OCI-LY1 (cell line): ENCODE results near the gene MORN5.

ENCODE experiments used
- H2AFZ ChIP-seq: fragments of 200-600 bp; sonication (generic), shearing (Covaris generic); 2 replicates; pipeline ENCODE4 v1.6.0; 2014; ENCODE audit warnings: antibody characterized with exemption, mild to moderate bottlenecking, low read length
- H3F3A ChIP-seq: fragments of 200-600 bp; sonication (generic), shearing (Covaris generic); 2 replicates; pipeline ENCODE4 v1.6.0; 2014; ENCODE audit warnings: mild to moderate bottlenecking, antibody characterized with exemption, low read length, moderate library complexity; ENCODE audit not compliant: insufficient read depth
- H3K27ac ChIP-seq: fragments of 200-600 bp; sonication (generic); 2 replicates; pipeline ENCODE4 v1.5.1; 2014; ENCODE audit warnings: low read length, mixed run types, mild to moderate bottlenecking, low read depth; ENCODE audit not compliant: poor library complexity, severe bottlenecking
- H3K27me3 ChIP-seq: fragments of 200-600 bp; sonication (generic); 2 replicates; pipeline ENCODE4 v1.6.0; 2014; ENCODE audit warnings: antibody characterized with exemption, mild to moderate bottlenecking, low read length, moderate library complexity; ENCODE audit not compliant: insufficient read depth
- H3K36me3 ChIP-seq: fragments of 200-600 bp; sonication (generic); 2 replicates; pipeline ENCODE4 v1.6.1; 2014; ENCODE audit warnings: mild to moderate bottlenecking, antibody characterized with exemption, low read length, moderate library complexity, mixed read lengths; ENCODE audit not compliant: insufficient read depth
- H3K4me1 ChIP-seq: fragments of 200-600 bp; sonication (generic); 2 replicates; pipeline ENCODE4 v1.5.1; 2014; ENCODE audit warnings: mild to moderate bottlenecking, low read length, moderate library complexity; ENCODE audit not compliant: insufficient read depth, severe bottlenecking
- H3K4me2 ChIP-seq: fragments of 200-600 bp; sonication (generic), shearing (Covaris generic); 2 replicates; pipeline ENCODE4 v1.6.1; 2014; ENCODE audit warnings: low read length
- H3K4me3 ChIP-seq: fragments of 200-600 bp; sonication (generic); 2 replicates; pipeline ENCODE4 v1.5.1; 2014; ENCODE audit warnings: low read length, low read depth, mild to moderate bottlenecking, mixed read lengths; ENCODE audit not compliant: poor library complexity, severe bottlenecking
- H3K79me2 ChIP-seq: fragments of 200-600 bp; shearing (Covaris generic); 2 replicates; pipeline ENCODE4 v1.6.1; 2016; ENCODE audit warnings: mixed run types, low read length, mixed read lengths; ENCODE audit not compliant: insufficient read depth
- H3K9ac ChIP-seq: fragments of 200-600 bp; sonication (generic), shearing (Covaris generic); 2 replicates; pipeline ENCODE4 v1.6.1; 2014; ENCODE audit warnings: mild to moderate bottlenecking, low read length, mixed read lengths
- H3K9me2 ChIP-seq: fragments of 200-600 bp; sonication (generic), shearing (Covaris generic); 2 replicates; pipeline ENCODE4 v1.6.1; 2014; ENCODE audit warnings: low read depth, mild to moderate bottlenecking, low read length, mixed read lengths
- H3K9me3 ChIP-seq: fragments of 200-600 bp; shearing (Covaris generic); 2 replicates; pipeline ENCODE4 v1.6.1; 2014; ENCODE audit warnings: low read length, mixed read lengths
- H4K20me1 ChIP-seq: fragments of 200-600 bp; sonication (generic), shearing (Covaris generic); 2 replicates; pipeline ENCODE4 v1.6.0; 2016; ENCODE audit warnings: mild to moderate bottlenecking, low read length; ENCODE audit not compliant: insufficient read depth
- CTCF ChIP-seq: fragments of 200-600 bp; sonication (generic), shearing (Covaris generic); IDR thresholded peaks from 2 replicates; pipeline ENCODE4 v1.5.1; 2017; ENCODE audit warnings: mild to moderate bottlenecking, antibody characterized with exemption, low read length, moderate library complexity, mixed read lengths
- EZH2 ChIP-seq: fragments of 200-600 bp; sonication (generic), shearing (Covaris generic); IDR thresholded peaks from 2 replicates; pipeline ENCODE4 v1.8.0; 2017; ENCODE audit warnings: borderline replicate concordance, mixed run types, mild to moderate bottlenecking, antibody characterized with exemption, low read length, moderate library complexity, mixed read lengths

Gene MORN5

GRCh38 chr9:122192914-122193525 is 33.3 kb downstream of the MORN5 start:
- H3F3A ChIP-seq, result no peaks in the 10 kb centered on the region
- H3K9me3 ChIP-seq, result no peaks in the 10 kb centered on the region
- TF ChIP-seq EZH2 (no peak), CTCF (no peak)
- H3K9me2 ChIP-seq, result no peaks in the 10 kb centered on the region
- no peak overlapping the region for H2AFZ ChIP-seq
- H4K20me1 ChIP-seq, result no peaks in the 10 kb centered on the region
- no peak overlapping the region for H3K27ac ChIP-seq
- H3K4me1 ChIP-seq, result no peaks in the 10 kb centered on the region
- no peak overlapping the region for H3K9ac ChIP-seq
- no peak overlapping the region for H3K4me3 ChIP-seq
- no peaks in the 10 kb centered on the region for H3K27me3 ChIP-seq
- H3K79me2 ChIP-seq, result no peaks in the 10 kb centered on the region
- H3K4me2 ChIP-seq, result no peak overlapping the region
- H3K36me3 ChIP-seq, result no peaks in the 10 kb centered on the region

- Histone ChIP-seq H3K9ac (no peak overlapping the region), H3K27me3 (no peaks in the 10 kb centered on the region), H3K9me2 (no peaks in the 10 kb centered on the region), H3K36me3 (no peaks in the 10 kb centered on the region), H3K79me2 (no peaks in the 10 kb centered on the region), H2AFZ (no peak overlapping the region), H3K9me3 (no peaks in the 10 kb centered on the region), H4K20me1 (no peaks in the 10 kb centered on the region), H3F3A (no peaks in the 10 kb centered on the region), H3K4me2 (no peak overlapping the region), H3K4me1 (no peaks in the 10 kb centered on the region), H3K4me3 (no peak overlapping the region), H3K27ac (no peak overlapping the region)
- TF ChIP-seq EZH2 (no peak), CTCF (no peak)
Observed at GRCh38 chr9:122193651-122194050, 33.9 kb downstream of the MORN5 start.

GRCh38 chr9:122195875-122196274 is 36.2 kb downstream of the MORN5 start:
- Histone ChIP-seq H3K4me3 (no peak overlapping the region), H3K27ac (no peak overlapping the region), H2AFZ (no peak overlapping the region), H3K9me2 (no peaks in the 10 kb centered on the region), H3K9ac (no peak overlapping the region), H3K36me3 (no peaks in the 10 kb centered on the region), H4K20me1 (no peaks in the 10 kb centered on the region), H3K4me2 (no peak overlapping the region), H3K79me2 (no peaks in the 10 kb centered on the region), H3F3A (no peaks in the 10 kb centered on the region), H3K9me3 (no peaks in the 10 kb centered on the region), H3K4me1 (no peaks in the 10 kb centered on the region), H3K27me3 (no peaks in the 10 kb centered on the region)
- TF ChIP-seq CTCF (no peak), EZH2 (no peak)
